GM10248 (cell line): ENCODE results near the gene ST3GAL3.

Experiments
- CTCF ChIA-PET: fragments of 300-600 bp; sonication (Branson Sonifier 250); formaldehyde crosslinking; extraction: SDS; loops from one replicate; lab custom pipeline; 2021; ENCODE audit warnings: antibody characterized with exemption; lab: Yijun Ruan, JAX
- POLR2A ChIA-PET: fragments of 350-650 bp; sonication (Branson Sonifier 250); formaldehyde crosslinking; extraction: SDS; loops from one replicate; lab custom pipeline; 2020; ENCODE audit warnings: antibody characterized with exemption; lab: Yijun Ruan, JAX
- DNase-seq: peaks from one replicate; pipeline ENCODE4 v3.0.0; 2012; ENCODE audit errors: extremely low spot score
- TF ChIP-seq, protein P1 (sequence below): IDR thresholded peaks from 2 replicates; pipeline ENCODE4 v1.5.1; 2012; ENCODE audit warnings: mild to moderate bottlenecking, low read depth; ENCODE audit errors: extremely low read depth, missing control alignments, control extremely low read depth

The ST3GAL3 gene

DNA sequence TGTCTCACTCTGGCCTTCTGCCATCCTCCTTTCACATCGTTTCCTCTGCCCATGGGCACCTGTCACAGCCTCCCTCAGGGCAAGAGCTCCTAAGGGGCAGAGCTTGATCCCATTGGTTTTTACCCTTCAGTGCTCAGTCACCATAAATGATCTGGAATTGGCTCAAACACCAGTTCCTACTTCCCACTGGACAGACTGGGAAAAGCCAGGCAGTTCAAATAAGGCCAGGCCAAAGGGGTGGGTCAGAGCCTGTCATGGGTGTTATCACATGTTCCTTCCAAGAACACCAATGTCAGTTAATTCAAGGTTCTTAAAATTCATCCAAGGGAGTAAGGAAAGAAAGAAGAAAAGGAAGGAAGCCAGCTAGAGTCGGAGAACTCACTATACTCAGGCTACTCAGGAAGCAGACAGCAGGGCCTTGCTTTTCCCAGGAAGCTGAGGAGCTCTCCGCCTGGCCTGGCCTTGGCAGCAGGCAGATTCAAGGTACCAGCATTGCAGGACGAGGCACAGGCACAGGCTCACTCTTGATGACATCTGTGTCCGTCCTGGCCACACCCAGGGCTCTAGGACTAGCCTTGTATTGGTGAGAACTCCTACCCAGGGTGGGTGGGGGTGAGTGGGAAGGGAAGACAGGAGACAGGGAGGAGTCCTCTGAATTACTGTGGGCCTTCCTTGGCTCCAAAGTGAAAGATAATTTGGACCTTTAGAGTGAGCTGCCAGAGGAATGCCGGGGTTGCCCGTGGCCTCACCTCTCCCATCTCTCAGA lies 194.0 kb downstream of the ST3GAL3 start:
- POLR2A ChIA-PET, result no interaction called here
- CTCF ChIA-PET, result interaction anchor here (1.0 to 7.0 kb wide), 6 partner anchors 12 to 138 kb away, joined by 3 to 35 read pairs (median 6); partner anchors contain the start of gene ARTN
- no peak for DNase-seq
- TF ChIP-seq, protein P1, sequence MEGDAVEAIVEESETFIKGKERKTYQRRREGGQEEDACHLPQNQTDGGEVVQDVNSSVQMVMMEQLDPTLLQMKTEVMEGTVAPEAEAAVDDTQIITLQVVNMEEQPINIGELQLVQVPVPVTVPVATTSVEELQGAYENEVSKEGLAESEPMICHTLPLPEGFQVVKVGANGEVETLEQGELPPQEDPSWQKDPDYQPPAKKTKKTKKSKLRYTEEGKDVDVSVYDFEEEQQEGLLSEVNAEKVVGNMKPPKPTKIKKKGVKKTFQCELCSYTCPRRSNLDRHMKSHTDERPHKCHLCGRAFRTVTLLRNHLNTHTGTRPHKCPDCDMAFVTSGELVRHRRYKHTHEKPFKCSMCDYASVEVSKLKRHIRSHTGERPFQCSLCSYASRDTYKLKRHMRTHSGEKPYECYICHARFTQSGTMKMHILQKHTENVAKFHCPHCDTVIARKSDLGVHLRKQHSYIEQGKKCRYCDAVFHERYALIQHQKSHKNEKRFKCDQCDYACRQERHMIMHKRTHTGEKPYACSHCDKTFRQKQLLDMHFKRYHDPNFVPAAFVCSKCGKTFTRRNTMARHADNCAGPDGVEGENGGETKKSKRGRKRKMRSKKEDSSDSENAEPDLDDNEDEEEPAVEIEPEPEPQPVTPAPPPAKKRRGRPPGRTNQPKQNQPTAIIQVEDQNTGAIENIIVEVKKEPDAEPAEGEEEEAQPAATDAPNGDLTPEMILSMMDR, result no peak

DNA sequence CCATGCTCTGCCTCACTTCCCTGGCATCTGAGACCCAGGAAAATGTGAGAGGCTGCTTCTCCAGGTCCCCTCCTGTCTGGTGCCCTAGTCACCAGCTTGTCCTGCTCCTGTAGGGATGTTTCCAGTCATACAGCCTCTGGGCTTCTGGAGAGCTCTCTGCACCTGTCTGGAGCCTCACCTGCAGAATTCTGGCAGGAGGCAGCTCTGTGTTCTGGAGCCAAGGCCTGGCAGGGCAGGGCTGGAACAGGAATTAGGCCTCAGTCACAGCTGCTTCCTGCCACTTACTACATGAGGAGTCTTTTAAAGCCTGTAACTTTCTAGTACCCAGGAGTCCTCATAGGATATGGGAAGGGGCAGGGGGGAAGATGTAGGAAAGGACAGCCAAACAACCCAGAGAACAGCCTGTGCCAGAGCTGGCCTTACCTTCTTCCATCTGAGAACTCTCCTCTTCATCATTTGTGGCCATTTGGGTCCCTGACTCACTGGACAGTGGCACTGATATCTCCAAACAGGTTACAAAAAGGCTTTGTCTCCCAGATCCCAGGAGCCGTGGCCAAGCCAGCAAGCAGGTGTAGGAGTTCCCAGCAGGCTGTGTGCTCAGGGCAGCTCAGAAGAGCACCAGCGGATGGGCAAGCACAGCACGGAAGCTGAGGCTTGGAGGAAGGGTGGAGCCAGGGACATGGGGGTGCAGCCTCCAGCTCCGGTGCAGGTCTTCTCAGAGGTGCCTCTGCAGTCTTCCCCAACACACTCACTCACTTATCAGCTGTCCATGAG lies 194.9 kb downstream of the ST3GAL3 start:
- POLR2A ChIA-PET, result interaction anchor here (0.7 kb wide), 1 partner anchor 252 kb away, joined by 3 read pairs; no protein-coding TSS in a partner anchor
- DNase-seq, result no peak
- CTCF ChIA-PET, result interaction anchor here (0.6 to 7.0 kb wide), 8 partner anchors 10 to 633 kb away, joined by 3 to 35 read pairs (median 4); partner anchors contain the start of gene ARTN
- TF ChIP-seq, protein P1, result no peak

DNA sequence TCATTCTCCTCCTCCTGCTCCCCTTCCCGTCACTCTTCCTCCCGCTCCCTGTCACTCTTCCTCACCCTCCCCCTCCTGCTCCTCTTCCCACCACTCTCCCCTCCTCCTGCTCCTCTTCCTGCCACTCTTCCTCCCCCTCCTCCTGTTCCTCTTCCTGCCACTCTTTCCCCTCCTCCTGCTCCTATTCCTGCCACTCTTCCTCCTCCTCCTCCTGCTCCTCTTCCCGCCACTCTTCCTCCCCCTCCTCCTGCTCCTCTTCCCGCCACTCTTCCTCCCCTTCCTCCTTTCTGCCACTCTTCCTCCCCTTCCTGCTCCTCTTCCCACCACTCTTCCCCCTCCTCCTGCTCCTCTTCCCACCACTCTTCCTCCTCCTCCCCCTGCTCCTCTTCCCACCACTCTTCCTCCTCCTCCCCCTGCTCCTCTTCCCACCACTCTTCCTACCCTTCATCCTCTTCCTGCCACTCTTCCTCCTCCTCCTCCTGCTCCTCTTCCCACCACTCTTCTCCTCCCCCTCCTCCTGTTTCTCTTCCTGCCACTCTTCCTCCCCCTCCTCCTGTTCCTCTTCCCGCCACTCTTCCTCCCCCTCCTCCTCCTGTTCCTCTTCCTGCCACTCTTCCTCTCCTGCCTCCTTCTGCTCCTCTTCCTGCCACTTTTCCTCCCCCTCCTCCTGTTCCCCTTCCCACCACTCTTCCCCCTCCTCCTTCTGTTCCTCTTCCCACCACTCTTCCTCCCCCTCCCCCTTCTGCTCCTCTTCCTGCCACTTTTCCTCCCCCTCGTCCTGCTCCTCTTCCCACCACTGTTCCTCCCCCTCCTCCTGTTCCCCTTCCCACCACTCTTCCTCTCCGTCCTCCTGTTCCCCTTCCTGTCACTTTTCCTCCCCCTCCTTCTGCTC lies 197.6 kb downstream of the ST3GAL3 start:
- TF ChIP-seq, protein P1, result no peak
- ChIA-PET POLR2A (no interaction called here), CTCF (interaction anchor here (0.5 kb wide), 1 partner anchor 199 kb away, joined by 3 read pairs; no protein-coding TSS in a partner anchor)
- DNase-seq, result no peak

DNA sequence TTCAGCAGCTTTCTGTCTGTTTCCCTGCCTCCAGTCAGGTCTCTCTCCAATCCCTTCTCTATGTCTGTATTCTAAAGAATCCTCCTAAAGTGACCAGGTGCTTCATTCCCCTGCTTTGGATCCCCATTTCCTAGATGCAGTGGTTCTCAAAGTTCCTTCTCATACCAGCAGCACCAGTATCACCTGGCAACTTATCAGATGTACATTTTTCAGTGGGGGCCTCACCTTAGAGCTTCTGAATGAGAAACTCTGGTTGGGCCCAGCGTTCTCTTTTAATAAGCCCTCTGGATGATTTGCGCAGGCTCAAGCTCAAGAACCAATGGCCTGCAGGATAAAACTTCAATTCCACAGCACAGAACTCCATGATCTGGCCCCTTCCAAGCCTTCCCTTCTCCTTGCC lies 200.9 kb downstream of the ST3GAL3 start:
- POLR2A ChIA-PET, result no interaction called here
- no peak for DNase-seq
- TF ChIP-seq, protein P1, result no peak
- CTCF ChIA-PET, result interaction anchor here (1.2 kb wide), 1 partner anchor 26 kb away, joined by 4 read pairs; no protein-coding TSS in a partner anchor

DNA sequence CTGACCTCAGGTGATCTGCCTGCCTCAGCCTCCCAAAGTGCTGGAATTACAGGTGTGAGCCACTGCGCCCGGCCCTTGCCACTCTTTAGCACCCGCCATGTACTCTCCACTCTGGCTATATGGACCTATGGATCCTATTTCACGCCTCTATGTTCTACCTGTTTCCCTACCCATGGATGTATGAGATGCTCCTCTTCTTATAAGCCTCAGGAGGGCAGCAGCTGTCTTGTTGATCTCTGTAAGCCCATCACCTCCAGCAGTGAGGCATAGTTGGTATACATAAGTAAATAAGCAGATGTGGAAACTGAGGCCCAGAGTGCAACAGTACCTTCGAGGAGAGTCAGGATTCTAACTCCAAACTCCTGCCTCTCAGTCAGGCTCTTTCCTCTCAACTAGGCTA lies 201.5 kb downstream of the ST3GAL3 start:
- ChIA-PET CTCF (interaction anchor here (1.2 kb wide), 1 partner anchor 25 kb away, joined by 4 read pairs; no protein-coding TSS in a partner anchor), POLR2A (no interaction called here)
- DNase-seq, result no peak
- TF ChIP-seq, protein P1, result no peak
